Measurements from ENCODE around the gene PCDHB9. TPM values are rescaled to one million over a fixed set of nuclear protein-coding genes. Genes with fewer than 3 reads are reported as not detected.
"Not testable (repeated sequence)": the region's sequence is repeated elsewhere in the genome, so short reads cannot be mapped to it uniquely, and the experiment has no call there.

Gene PCDHB9
- total RNA-seq, 4 donors from 2014 or later: 0.18 to 1.7 (median 0.39) TPM

DNA sequence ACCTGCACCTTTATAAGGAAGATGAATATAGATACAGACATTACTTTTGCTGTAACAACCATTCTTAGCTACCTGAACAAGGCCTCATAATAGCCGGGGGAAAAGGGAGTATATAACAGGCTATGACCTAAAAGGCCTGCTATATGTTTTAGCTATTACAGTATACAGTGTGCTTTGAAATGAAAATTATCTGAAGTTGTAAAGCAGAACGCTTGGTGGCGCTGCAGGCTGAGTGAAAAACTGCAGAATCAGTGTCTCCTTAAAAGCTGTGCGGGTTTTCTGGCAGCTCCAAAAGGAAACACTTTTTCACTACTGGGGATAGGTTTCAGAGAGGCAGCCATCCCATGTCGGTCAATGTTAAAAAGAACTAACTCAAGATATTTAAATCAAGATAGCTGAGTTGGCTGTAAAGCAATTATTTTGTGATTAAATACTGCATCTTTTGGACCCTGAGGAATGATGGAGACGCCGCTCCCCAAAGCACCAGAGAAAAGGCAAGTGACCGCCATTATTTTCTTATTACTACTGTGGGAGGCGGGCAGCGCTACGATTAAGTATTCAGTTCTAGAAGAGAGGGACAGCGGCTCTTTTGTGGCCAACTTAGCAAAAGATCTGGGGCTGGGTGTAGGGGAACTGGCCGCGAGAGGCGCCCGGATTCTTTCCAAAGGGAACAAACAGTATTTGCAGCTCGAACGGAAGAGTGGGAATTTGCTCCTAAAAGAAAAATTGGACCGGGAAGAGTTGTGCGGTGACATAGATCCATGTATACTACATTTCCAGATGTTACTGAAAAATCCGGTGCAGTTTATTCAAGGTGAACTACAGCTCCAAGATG, 31.2 kb upstream of the PCDHB9 start:
- no peak overlapping the region for H3K4me3 ChIP-seq
- no peaks in the 10 kb centered on the region for H3K36me3 ChIP-seq
- no peak for DNase-seq
- no peaks in the 10 kb centered on the region for H3K27me3 ChIP-seq
- H3K27ac ChIP-seq: no peak overlapping the region
- H3K4me1 ChIP-seq: no peaks in the 10 kb centered on the region
- TF ChIP-seq, protein P1, sequence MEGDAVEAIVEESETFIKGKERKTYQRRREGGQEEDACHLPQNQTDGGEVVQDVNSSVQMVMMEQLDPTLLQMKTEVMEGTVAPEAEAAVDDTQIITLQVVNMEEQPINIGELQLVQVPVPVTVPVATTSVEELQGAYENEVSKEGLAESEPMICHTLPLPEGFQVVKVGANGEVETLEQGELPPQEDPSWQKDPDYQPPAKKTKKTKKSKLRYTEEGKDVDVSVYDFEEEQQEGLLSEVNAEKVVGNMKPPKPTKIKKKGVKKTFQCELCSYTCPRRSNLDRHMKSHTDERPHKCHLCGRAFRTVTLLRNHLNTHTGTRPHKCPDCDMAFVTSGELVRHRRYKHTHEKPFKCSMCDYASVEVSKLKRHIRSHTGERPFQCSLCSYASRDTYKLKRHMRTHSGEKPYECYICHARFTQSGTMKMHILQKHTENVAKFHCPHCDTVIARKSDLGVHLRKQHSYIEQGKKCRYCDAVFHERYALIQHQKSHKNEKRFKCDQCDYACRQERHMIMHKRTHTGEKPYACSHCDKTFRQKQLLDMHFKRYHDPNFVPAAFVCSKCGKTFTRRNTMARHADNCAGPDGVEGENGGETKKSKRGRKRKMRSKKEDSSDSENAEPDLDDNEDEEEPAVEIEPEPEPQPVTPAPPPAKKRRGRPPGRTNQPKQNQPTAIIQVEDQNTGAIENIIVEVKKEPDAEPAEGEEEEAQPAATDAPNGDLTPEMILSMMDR (IDR thresholded peaks at IDR 0.05): no peak
- no peak for TF ChIP-seq POLR2A (IDR thresholded peaks at IDR 0.05)
- H3K9me3 ChIP-seq: peaks cover 0 to 42% (median under 1%) of the 10 kb centered on the region in 4 donors

DNA sequence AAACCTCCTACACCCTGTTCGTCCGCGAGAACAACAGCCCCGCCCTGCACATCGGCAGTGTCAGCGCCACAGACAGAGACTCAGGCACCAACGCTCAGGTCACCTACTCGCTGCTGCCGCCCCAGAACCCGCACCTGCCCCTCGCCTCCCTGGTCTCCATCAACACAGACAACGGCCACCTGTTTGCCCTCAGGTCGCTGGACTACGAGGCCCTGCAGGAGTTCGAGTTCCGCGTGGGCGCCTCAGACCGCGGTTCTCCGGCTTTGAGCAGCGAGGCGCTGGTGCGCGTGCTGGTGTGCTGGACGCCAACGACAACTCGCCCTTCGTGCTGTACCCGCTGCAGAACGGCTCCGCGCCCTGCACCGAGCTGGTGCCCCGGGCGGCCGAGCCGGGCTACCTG, 29.6 kb upstream of the PCDHB9 start:
- DNase-seq, H3K27ac ChIP-seq, H3K27me3 ChIP-seq, H3K4me3 ChIP-seq, H3K36me3 ChIP-seq, H3K4me1 ChIP-seq: not testable (repeated sequence)
- peaks cover 0 to 28% (median 0%) of the 10 kb centered on the region in 4 donors for H3K9me3 ChIP-seq

DNA sequence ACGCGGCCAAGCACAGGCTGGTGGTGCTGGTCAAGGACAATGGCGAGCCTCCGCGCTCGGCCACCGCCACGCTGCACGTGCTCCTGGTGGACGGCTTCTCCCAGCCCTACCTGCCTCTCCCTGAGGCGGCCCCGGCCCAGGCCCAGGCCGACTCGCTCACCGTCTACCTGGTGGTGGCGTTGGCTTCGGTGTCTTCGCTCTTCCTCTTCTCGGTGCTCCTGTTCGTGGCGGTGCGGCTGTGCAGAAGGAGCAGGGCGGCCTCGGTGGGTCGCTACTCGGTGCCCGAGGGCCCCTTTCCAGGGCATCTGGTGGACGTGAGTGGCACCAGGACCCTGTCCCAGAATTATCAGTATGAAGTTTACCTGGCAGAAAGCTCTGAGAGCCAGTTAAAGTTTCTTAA, 29.1 kb upstream of the PCDHB9 start:
- not testable (repeated sequence) for H3K4me1 ChIP-seq, H3K36me3 ChIP-seq, H3K4me3 ChIP-seq, DNase-seq, H3K27me3 ChIP-seq, H3K27ac ChIP-seq
- peaks cover 0 to 27% (median 0%) of the 10 kb centered on the region in 4 donors for H3K9me3 ChIP-seq

DNA sequence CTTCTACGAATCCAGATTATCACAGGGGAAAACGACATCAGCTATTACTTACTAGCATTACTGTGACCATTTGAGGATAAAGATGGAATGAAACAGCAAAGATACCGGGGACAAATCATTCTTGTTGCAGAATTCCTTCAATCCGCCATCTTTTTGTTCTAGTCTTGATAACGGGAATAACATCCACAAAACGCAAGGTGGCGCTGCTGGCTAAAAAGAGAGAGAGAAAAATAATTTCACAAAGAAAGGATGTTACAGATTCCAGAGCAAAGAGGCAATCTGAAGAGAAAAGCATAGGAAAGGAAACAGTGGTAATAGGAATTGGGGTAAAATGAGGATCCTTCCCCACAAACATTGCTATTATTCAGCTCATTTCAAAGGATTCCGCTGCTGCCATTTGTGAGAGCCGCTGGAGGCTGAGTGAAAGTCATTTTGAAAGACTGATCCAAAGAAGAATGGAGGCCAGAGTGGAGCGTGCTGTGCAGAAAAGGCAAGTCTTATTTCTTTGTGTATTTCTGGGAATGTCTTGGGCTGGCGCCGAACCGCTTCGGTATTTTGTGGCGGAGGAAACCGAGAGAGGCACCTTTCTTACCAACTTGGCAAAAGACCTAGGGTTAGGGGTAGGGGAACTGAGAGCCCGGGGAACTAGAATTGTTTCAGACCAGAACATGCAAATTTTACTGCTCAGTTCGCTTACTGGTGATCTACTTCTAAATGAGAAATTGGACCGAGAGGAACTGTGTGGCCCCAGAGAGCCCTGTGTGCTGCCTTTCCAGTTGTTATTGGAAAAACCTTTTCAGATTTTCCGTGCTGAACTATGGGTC, 14.4 kb upstream of the PCDHB9 start, which contains the start of gene PCDHB7:
PCDHB7 (plus strand) TSS at position 264 of the 824 bp plus-strand sequence; CDS start at position 456, 192 bp downstream.
- Histone ChIP-seq H3K27me3 (no peaks in the 10 kb centered on the region), H3K27ac (no peak within 1 kb of the TSS), H3K4me3 (no peak within 1 kb of the TSS), H3K4me1 (no peaks in the 10 kb centered on the region), H3K9me3 (peaks cover 0 to 16% (median 3%) of the 10 kb centered on the region in 4 donors), H3K36me3 (no peaks in the 10 kb centered on the region)
- TF ChIP-seq, protein P1 (IDR thresholded peaks at IDR 0.05): peak in 2 of 6 experiments; percentile 12 to 17
- TF ChIP-seq POLR2A (IDR thresholded peaks at IDR 0.05): no peak
- no peak for DNase-seq

DNA sequence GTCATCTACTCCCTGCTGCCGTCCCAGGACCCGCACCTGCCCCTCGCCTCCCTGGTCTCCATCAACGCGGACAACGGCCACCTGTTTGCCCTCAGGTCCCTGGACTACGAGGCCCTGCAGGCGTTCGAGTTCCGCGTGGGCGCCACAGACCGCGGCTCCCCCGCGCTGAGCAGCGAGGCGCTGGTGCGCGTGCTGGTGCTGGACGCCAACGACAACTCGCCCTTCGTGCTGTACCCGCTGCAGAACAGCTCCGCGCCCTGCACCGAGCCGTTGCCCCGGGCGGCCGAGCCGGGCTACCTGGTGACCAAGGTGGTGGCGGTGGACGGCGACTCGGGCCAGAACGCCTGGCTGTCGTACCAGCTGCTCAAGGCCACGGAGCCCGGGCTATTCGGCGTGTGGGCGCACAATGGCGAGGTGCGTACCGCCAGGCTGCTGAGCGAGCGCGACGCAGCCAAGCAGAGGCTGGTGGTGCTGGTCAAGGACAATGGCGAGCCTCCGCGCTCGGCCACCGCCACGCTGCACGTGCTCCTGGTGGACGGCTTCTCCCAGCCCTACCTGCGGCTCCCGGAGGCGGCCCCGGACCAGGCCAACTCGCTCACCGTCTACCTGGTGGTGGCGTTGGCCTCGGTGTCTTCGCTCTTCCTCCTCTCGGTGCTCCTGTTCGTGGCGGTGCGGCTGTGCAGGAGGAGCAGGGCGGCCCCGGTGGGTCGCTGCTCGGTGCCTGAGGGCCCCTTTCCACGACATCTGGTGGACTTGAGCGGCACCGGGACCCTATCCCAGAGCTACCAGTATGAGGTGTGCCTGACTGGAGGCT, 12.5 kb upstream of the PCDHB9 start:
- not testable (repeated sequence) for DNase-seq, H3K4me1 ChIP-seq, H3K36me3 ChIP-seq, H3K27ac ChIP-seq, H3K4me3 ChIP-seq, H3K27me3 ChIP-seq
- peaks cover 0 to 27% (median 6%) of the 10 kb centered on the region in 4 donors for H3K9me3 ChIP-seq

DNA sequence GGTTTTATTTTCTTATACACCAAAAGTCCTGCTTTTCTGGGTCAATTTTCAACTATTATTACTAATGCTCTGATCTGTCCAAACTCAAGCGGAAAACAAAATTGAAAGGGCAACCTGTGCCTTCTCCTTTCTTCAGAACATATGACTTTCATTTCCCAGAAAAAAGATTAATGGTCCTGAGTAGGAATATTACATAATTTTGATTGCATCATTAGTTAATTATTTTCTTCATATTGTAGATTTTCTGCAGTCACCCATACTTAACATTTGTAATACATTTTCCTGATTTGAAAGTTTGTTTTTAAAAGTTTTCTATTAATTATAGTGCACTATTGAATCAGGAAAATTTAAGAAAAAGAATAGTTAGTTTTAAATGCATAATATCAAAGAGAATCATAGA, 11.0 kb upstream of the PCDHB9 start:
- H3K4me3 ChIP-seq: no peak overlapping the region
- no peak overlapping the region for H3K27ac ChIP-seq
- H3K4me1 ChIP-seq: no peaks in the 10 kb centered on the region
- no peak for DNase-seq
- TF ChIP-seq, protein P1 (IDR thresholded peaks at IDR 0.05): no peak
- TF ChIP-seq POLR2A (IDR thresholded peaks at IDR 0.05): no peak
- H3K36me3 ChIP-seq: no peaks in the 10 kb centered on the region
- no peaks in the 10 kb centered on the region for H3K27me3 ChIP-seq
- peaks cover 0 to 30% (median 6%) of the 10 kb centered on the region in 4 donors for H3K9me3 ChIP-seq

DNA sequence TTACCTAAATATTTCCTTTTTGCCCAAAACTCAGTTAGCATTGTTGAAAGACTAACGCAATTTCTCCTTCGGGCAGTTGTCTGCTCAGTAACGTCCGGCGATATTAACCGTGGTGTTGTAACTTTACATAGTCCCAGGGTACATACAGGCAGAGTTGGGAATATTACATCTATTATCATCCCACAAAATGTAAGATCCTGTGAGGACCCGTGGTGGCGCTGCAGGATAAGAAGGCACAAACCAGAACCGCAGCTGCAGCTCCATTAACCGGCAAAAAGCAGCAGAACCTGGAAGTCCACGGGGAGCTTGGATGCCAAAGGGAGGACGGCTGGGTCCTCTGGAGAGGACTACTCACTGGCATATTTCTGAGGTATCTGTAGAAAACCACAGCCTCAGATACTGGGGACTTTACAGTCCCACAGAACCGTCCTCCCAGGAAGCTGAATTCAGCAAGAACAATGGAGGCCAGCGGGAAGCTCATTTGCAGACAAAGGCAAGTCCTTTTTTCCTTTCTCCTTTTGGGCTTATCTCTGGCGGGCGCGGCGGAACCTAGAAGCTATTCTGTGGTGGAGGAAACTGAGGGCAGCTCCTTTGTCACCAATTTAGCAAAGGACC, 9.3 kb upstream of the PCDHB9 start, which contains the start of gene PCDHB8:
PCDHB8 (plus strand) TSS at position 214 of the 615 bp plus-strand sequence; CDS start at position 459, 245 bp downstream.
- not testable (repeated sequence) for H3K4me1 ChIP-seq, H3K27me3 ChIP-seq, H3K36me3 ChIP-seq, H3K27ac ChIP-seq, DNase-seq, H3K4me3 ChIP-seq
- peaks cover 0 to 30% (median 6%) of the 10 kb centered on the region in 4 donors for H3K9me3 ChIP-seq

DNA sequence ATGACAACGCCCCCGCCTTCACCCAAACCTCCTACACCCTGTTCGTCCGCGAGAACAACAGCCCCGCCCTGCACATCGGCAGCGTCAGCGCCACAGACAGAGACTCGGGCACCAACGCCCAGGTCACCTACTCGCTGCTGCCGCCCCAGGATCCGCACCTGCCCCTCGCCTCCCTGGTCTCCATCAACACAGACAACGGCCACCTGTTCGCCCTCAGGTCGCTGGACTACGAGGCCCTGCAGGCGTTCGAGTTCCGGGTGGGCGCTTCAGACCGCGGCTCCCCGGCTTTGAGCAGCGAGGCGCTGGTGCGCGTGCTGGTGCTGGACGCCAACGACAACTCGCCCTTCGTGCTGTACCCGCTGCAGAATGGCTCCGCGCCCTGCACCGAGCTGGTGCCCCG, 7.6 kb upstream of the PCDHB9 start:
- H3K27me3 ChIP-seq, H3K27ac ChIP-seq, DNase-seq, H3K36me3 ChIP-seq, H3K4me1 ChIP-seq, H3K4me3 ChIP-seq: not testable (repeated sequence)
- H3K9me3 ChIP-seq: peaks cover 0 to 31% (median 5%) of the 10 kb centered on the region in 4 donors

DNA sequence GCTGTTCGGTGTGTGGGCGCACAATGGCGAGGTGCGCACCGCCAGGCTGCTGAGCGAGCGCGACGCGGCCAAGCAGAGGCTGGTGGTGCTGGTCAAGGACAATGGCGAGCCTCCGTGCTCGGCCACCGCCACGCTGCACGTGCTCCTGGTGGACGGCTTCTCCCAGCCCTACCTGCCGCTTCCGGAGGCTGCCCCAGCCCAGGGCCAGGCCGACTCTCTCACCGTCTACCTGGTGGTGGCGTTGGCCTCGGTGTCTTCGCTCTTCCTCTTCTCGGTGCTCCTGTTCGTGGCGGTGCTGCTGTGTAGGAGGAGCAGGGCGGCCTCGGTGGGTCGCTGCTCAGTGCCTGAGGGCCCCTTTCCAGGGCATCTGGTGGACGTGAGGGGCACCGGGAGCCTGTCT, 7.1 kb upstream of the PCDHB9 start:
- DNase-seq, H3K27me3 ChIP-seq, H3K27ac ChIP-seq, H3K4me3 ChIP-seq, H3K36me3 ChIP-seq, H3K4me1 ChIP-seq: not testable (repeated sequence)
- H3K9me3 ChIP-seq: peaks cover 0 to 29% (median 3%) of the 10 kb centered on the region in 4 donors

All from Peyer's patch (tissue), 4 donors.